K562 (cell line): Measurements from ENCODE around the gene SFXN3. TPM values are rescaled to one million over a fixed set of nuclear protein-coding genes. Genes with fewer than 3 reads are reported as not detected.

Source experiments
- ATAC-seq: fragments of 200-7000 bp; cut with Tn5 transposase; 3 replicates; pipeline ENCODE4 v1.9.1; 2020; ENCODE audit warnings: moderate library complexity
- BruUV-seq: library from RNA; stranded (reverse); fragments of 400-500 nt; replicated peaks from 2 replicates; lab custom pipeline; 2021; lab: Mats Ljungman, UMichigan
- CTCF ChIA-PET: fragments of 300-600 bp; formaldehyde crosslinking; extraction: SDS; loops from one replicate; lab custom pipeline; 2021; ENCODE audit warnings: low intra/inter-chr PET ratio; lab: Yijun Ruan, JAX
- POLR2A ChIA-PET: fragments of 300-600, 350-650 bp; sonication (Branson Sonifier 250); formaldehyde crosslinking; extraction: SDS; loops from one replicate; lab custom pipeline; 2021; ENCODE audit warnings: antibody characterized with exemption, inconsistent platforms; lab: Yijun Ruan, JAX
- DNase-seq, 4 experiments: peaks; one replicate each; pipeline versions ENCODE4 v3.0.0 to v3.0.0-alpha.2; 2011 to 2018; ENCODE audit warnings: low spot score in 3 of 4, mixed read lengths in 3 of 4; ENCODE audit errors: extremely low read depth in 1 of 4
- FAIRE-seq: peaks from 2 replicates; lab custom pipeline; 2011; peaks lifted over from hg19 to GRCh38; lab: Jason Lieb, UNC
- H2AFZ ChIP-seq: 2 replicates; pipeline ENCODE4 v1.6.0; 2011; ENCODE audit warnings: low read depth, low read length, control low read depth, inconsistent platforms
- H3K27ac ChIP-seq: fragments of 200-600 bp; 3 replicates; pipeline ENCODE4 v1.8.0; 2011; ENCODE audit warnings: low read depth, mild to moderate bottlenecking, control low read depth, inconsistent platforms, low read length, moderate library complexity, mixed read lengths; ENCODE audit errors: extremely low read depth
- H3K27me3 ChIP-seq, 2 experiments: fragments of 300-600 bp in 1 of 2; 2 replicates in 1 of 2; 3 replicates in 1 of 2; pipeline versions ENCODE4 v1.6.0 to v1.8.0; 2011; ENCODE audit warnings: inconsistent platforms in 2 of 2, low read length in 2 of 2, mild to moderate bottlenecking in 1 of 2, mixed read lengths in 1 of 2, moderate library complexity in 1 of 2; ENCODE audit not compliant: control insufficient read depth in 2 of 2, insufficient read depth in 2 of 2
- H3K36me3 ChIP-seq: fragments of 300-600 bp; 3 replicates; pipeline ENCODE4 v1.8.0; 2011; ENCODE audit warnings: mild to moderate bottlenecking, low read length, inconsistent platforms; ENCODE audit not compliant: control insufficient read depth, insufficient read depth
- H3K4me1 ChIP-seq, 2 experiments: fragments of 200-600 bp in 1 of 2; replicated peaks in 1 of 2; 2 replicates in 1 of 2; 3 replicates in 1 of 2; pipeline versions ENCODE4 v1.5.1 to v1.8.0; 2011; ENCODE audit warnings: inconsistent platforms in 2 of 2, low read length in 2 of 2, mild to moderate bottlenecking in 1 of 2, mixed read lengths in 1 of 2, moderate library complexity in 1 of 2; ENCODE audit not compliant: control insufficient read depth in 2 of 2, insufficient read depth in 2 of 2
- H3K4me2 ChIP-seq: 2 replicates; pipeline ENCODE4 v1.6.1; 2011; ENCODE audit warnings: low read length, control low read depth, inconsistent platforms, mixed read lengths; ENCODE audit not compliant: insufficient read depth
- H3K4me3 ChIP-seq: fragments of 200-600 bp; sonication (generic), shearing (Covaris generic); 2 replicates; pipeline ENCODE4 v1.5.1; 2016; ENCODE audit warnings: control low read depth, inconsistent platforms
- H3K79me2 ChIP-seq: fragments of 200-600 bp; 3 replicates; pipeline ENCODE4 v1.8.0; 2011; ENCODE audit warnings: low read length, inconsistent platforms; ENCODE audit not compliant: control insufficient read depth, insufficient read depth
- H3K9ac ChIP-seq, 2 experiments: 2 replicates each; pipeline versions ENCODE4 v1.6.0 to v1.6.1; 2011; ENCODE audit warnings: low read depth in 2 of 2, low read length in 2 of 2, control low read depth in 1 of 2, inconsistent platforms in 1 of 2, mild to moderate bottlenecking in 1 of 2, mixed read lengths in 1 of 2; ENCODE audit not compliant: insufficient read depth in 1 of 2
- H3K9me1 ChIP-seq: one replicate; pipeline ENCODE4 v1.6.0; 2011; ENCODE audit warnings: inconsistent platforms, mild to moderate bottlenecking, low read length, moderate library complexity; ENCODE audit not compliant: control insufficient read depth, insufficient read depth
- H3K9me3 ChIP-seq: replicated peaks from 2 replicates; pipeline ENCODE4 v1.5.1; 2011; ENCODE audit warnings: low read depth, low read length, inconsistent platforms; ENCODE audit not compliant: control insufficient read depth, insufficient read depth
- H4K20me1 ChIP-seq: replicated peaks from 2 replicates; pipeline ENCODE4 v1.6.1; 2011; ENCODE audit warnings: low read length, inconsistent platforms, mixed read lengths; ENCODE audit not compliant: control insufficient read depth, insufficient read depth
- CBFB ChIP-seq: sonication (generic); formaldehyde crosslinking; IDR thresholded peaks from 2 replicates; pipeline ENCODE4 v1.4.0; 2020; ENCODE audit warnings: mild to moderate bottlenecking, missing genetic modification reagents
- CXXC5 ChIP-seq: fragments of 250-450 bp; sonication (Bioruptor Pico); IDR thresholded peaks from 2 replicates; pipeline ENCODE4 v1.8.0; 2022; ENCODE audit warnings: inconsistent platforms, mild to moderate bottlenecking, moderate library complexity
- EWSR1 ChIP-seq: fragments of 450-650 bp; IDR thresholded peaks from 2 replicates; pipeline ENCODE4 v1.6.1; 2018; ENCODE audit warnings: borderline replicate concordance, mild to moderate bottlenecking, low read depth, moderate library complexity; ENCODE audit not compliant: partially characterized antibody
- KAT7 ChIP-seq: sonication (generic); formaldehyde crosslinking; IDR thresholded peaks from 2 replicates; pipeline ENCODE4 v1.8.0; 2022; ENCODE audit warnings: missing genetic modification reagents, mild to moderate bottlenecking, borderline replicate concordance
- L3MBTL2 ChIP-seq: fragments of 450-650 bp; IDR thresholded peaks from 2 replicates; pipeline ENCODE4 v1.6.1; 2016; ENCODE audit warnings: mild to moderate bottlenecking, moderate library complexity
- MAZ ChIP-seq, 2 experiments: fragments of 450-650 bp in 1 of 2; sonication (generic) in 1 of 2; formaldehyde crosslinking; IDR thresholded peaks in 1 of 2; conservative IDR thresholded peaks in 1 of 2; 2 replicates each; pipeline versions ENCODE4 v1.4.0 to v1.5.0; 2020; ENCODE audit warnings: mild to moderate bottlenecking in 1 of 2, missing genetic modification reagents in 1 of 2
- NONO ChIP-seq, 2 experiments: fragments of 200-400 bp in 1 of 2; fragments of 450-650 bp in 1 of 2; formaldehyde crosslinking in 1 of 2; IDR thresholded peaks; 2 replicates each; pipeline ENCODE4 v1.6.1; 2017; ENCODE audit warnings: low read depth in 2 of 2, mild to moderate bottlenecking in 2 of 2, moderate library complexity in 2 of 2, low read length in 1 of 2
- U2AF2 ChIP-seq: fragments of 200-400 bp; formaldehyde crosslinking; optimal IDR thresholded peaks from 2 replicates; pipeline ENCODE3; 2017; ENCODE audit warnings: low read depth, mild to moderate bottlenecking, low read length
- ZNF121 ChIP-seq: sonication (generic); formaldehyde crosslinking; conservative IDR thresholded peaks from 2 replicates; pipeline ENCODE4 v1.8.0; 2022; ENCODE audit warnings: missing genetic modification reagents
- WGBS: fragments of 100-300 bp; shearing (Covaris generic); methylation state at CpG from one replicate; pipeline ENCODE4 v1.1.6; 2016; ENCODE audit warnings: low coverage, mixed read lengths; ENCODE audit not compliant: insufficient coverage; ENCODE audit errors: missing lambda C conversion rate; 5-methylcytosine and 5-hydroxymethylcytosine counted together
- in situ Hi-C: fragments of 300-500 bp; cut with MboI; formaldehyde crosslinking; loops from 4 replicates; pipeline ENCODE4 v1.15.0; 2018; ENCODE audit warnings: inconsistent platforms, mixed read lengths
- intact Hi-C: fragments of 100-400 bp; cut with micrococcal nuclease; formaldehyde crosslinking; loops from 2 replicates; pipeline ENCODE4 v1.14.2; 2022
- polyA plus RNA-seq, 8 experiments: library from polyadenylated mRNA; depleted of rRNA in 4 of 8; stranded (reverse) in 5 of 8; unstranded in 3 of 8; fragments of >200 nt; fragmentation: Nextera tagmentation in 2 of 8; fragmentation: Illumina TruSeq in 1 of 8; extraction: Ambion mirVana in 2 of 8; extraction: Trizol in 1 of 8; gene quantifications; 2 replicates each; pipeline versions ENCODE4 v1.2.1 to v1.2.3, GENCODE V29; 2011 to 2014; ENCODE audit warnings: inconsistent platforms in 1 of 8, missing spikeins in 1 of 8
- total RNA-seq, 7 experiments: library from RNA; depleted of rRNA in 6 of 7; stranded (reverse); fragments of >200 nt in 6 of 7; fragmentation: Illumina TruSeq in 2 of 7; extraction: Trizol in 2 of 7; gene quantifications; 2 replicates each; pipeline versions ENCODE4 v1.2.1 to v1.2.3, GENCODE V29; 2011 to 2021; ENCODE audit warnings: low replicate concordance in 1 of 7
- TF ChIP-seq, protein P1 (sequence below): sonication (generic); formaldehyde crosslinking; IDR thresholded peaks from 2 replicates; pipeline ENCODE4 v1.8.1; 2023; ENCODE audit warnings: mild to moderate bottlenecking, missing genetic modification reagents, moderate library complexity
- TF ChIP-seq, protein P2 (sequence below): fragments of 450-650 bp; IDR thresholded peaks from one replicate; pipeline ENCODE4 v1.6.1; 2018; ENCODE audit warnings: mild to moderate bottlenecking, moderate library complexity; ENCODE audit not compliant: partially characterized antibody
- TF ChIP-seq, protein P3 (sequence below), 2 experiments: fragments of 450-650 bp; IDR thresholded peaks; 2 replicates each; pipeline ENCODE4 v1.6.1; 2016

Gene SFXN3
- total and polyA plus RNA-seq, 9 of the 15 experiments (the other 6 are each of a cell fraction or from before 2014, with no cell fraction given): 0.24 to 4.6 (median 0.86) TPM

DNA sequence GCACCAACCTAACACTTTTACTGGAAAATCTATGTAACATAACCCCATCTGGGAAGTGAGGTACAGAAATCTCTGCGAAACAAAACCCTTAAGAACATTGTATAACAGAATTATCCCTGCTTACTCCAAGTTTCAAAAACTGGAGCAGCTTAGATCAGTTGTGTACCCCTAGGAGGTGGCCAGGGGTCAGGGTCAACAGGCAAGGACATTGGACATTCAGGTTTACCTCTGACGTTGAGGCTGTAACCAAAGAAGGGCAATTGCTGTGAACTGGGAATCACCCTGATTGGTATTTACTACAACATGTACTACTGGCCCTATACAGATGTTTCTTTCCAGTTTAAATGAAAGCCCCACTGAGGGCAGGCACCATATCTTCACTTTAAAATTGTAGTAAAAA is 13.1 kb downstream of the SFXN3 start (continued):
- TF ChIP-seq, protein P1, sequence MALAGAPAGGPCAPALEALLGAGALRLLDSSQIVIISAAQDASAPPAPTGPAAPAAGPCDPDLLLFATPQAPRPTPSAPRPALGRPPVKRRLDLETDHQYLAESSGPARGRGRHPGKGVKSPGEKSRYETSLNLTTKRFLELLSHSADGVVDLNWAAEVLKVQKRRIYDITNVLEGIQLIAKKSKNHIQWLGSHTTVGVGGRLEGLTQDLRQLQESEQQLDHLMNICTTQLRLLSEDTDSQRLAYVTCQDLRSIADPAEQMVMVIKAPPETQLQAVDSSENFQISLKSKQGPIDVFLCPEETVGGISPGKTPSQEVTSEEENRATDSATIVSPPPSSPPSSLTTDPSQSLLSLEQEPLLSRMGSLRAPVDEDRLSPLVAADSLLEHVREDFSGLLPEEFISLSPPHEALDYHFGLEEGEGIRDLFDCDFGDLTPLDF (CRISPR knock-in tag): no peak
- TF ChIP-seq KAT7 (CRISPR knock-in tag) (no peak), MAZ (CRISPR knock-in tag; conservative IDR thresholded peaks at IDR 0.05 in 1 of 2, IDR thresholded peaks at IDR 0.05 in 1 of 2) (no peak)

DNA sequence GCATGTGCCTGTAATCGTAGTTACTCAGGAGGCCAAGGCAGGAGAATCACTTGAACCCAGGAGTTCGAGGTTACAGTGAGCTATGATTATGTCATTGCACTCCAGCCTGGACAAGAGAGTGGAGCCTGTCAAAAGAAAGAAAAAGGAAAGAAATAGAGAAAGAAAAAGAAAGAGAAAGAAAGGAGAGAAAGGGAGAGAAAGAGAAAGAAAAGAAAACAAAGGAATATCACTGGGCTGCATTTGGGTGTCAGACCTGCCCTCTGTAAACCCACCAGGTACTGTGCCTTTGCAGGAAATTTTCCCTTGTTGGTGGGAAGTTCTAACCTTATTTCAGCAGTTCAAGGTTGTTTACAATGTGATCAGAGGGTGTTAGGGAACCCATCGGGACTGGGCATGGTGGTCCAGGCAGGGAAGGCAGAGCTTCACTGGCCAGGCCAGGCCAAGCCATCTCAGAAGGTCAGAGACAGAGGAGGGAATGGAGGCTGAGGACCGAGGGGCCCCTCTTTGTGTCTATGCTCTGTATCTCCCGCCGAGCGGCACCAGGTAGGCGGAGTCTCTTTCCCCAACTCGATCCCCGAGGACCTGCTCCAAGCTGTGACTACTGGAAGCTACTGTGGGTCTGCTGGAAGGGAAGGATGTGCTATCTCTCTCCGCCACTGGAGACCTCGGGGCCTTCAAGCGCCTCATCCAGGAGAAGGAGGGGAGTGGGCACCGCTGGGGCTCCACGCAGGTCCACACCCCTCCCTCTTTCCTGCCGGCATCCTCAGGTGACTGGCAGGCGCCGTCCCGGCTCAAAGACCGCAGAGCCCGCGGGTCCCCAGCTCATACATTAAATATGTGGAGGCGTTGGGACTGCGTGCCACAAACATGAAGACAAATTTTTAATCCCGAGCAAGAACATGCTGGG is 15.6 kb downstream of the SFXN3 start:
- H3K4me2 ChIP-seq: peak overlapping the region; percentile 25; the same call in 1 of the 2 replicates
- intact Hi-C loops: no loop called here
- no peaks in the 10 kb centered on the region for H3K9me1 ChIP-seq
- DNase-seq (peak in 1 of 4 experiments; percentile 15), ATAC-seq (no peak), FAIRE-seq (no peak)
- in situ Hi-C loops: no loop called here
- H3K4me3 ChIP-seq: no peak overlapping the region
- ChIA-PET POLR2A (interaction anchor here (0.5 to 1.7 kb wide), 2 partner anchors 15 to 49 kb away, joined by 4 to 5 read pairs; partner anchors contain the start of gene KAZALD1), CTCF (no interaction called here)
- H2AFZ ChIP-seq: peak overlapping the region; percentile 59
- no peaks in the 10 kb centered on the region for H3K36me3 ChIP-seq
- H4K20me1 ChIP-seq: no peaks in the 10 kb centered on the region
- no TSS peak for BruUV-seq
- H3K27ac ChIP-seq: no peak overlapping the region
- WGBS: 39% methylated on average over 17 of the region's 25 CpGs
- H3K79me2 ChIP-seq: no peaks in the 10 kb centered on the region
- no peaks in the 10 kb centered on the region for H3K9me3 ChIP-seq
- H3K9ac ChIP-seq: peak overlapping the region in 1 of 2 experiments; percentile 81; a peak in 2 of 4 replicates
- no peaks in the 10 kb centered on the region for H3K27me3 ChIP-seq
- peaks cover 17 to 36% of the 10 kb centered on the region in 2 experiments for H3K4me1 ChIP-seq
- TF ChIP-seq, protein P2, sequence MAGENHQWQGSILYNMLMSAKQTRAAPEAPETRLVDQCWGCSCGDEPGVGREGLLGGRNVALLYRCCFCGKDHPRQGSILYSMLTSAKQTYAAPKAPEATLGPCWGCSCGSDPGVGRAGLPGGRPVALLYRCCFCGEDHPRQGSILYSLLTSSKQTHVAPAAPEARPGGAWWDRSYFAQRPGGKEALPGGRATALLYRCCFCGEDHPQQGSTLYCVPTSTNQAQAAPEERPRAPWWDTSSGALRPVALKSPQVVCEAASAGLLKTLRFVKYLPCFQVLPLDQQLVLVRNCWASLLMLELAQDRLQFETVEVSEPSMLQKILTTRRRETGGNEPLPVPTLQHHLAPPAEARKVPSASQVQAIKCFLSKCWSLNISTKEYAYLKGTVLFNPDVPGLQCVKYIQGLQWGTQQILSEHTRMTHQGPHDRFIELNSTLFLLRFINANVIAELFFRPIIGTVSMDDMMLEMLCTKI: no peak
- TF ChIP-seq CXXC5 (CRISPR knock-in tag) (no peak), EWSR1 (no peak), U2AF2 (no peak), L3MBTL2 (no peak), CBFB (CRISPR knock-in tag) (no peak), NONO (IDR thresholded peaks at IDR 0.05; ENCODE audit: low read depth in 2 of 2, low read length in 1 of 2) (no peak), ZNF121 (CRISPR knock-in tag) (no peak)
- TF ChIP-seq, protein P3, sequence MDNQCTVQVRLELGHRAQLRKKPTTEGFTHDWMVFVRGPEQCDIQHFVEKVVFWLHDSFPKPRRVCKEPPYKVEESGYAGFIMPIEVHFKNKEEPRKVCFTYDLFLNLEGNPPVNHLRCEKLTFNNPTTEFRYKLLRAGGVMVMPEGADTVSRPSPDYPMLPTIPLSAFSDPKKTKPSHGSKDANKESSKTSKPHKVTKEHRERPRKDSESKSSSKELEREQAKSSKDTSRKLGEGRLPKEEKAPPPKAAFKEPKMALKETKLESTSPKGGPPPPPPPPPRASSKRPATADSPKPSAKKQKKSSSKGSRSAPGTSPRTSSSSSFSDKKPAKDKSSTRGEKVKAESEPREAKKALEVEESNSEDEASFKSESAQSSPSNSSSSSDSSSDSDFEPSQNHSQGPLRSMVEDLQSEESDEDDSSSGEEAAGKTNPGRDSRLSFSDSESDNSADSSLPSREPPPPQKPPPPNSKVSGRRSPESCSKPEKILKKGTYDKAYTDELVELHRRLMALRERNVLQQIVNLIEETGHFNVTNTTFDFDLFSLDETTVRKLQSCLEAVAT (IDR thresholded peaks at IDR 0.05): no peak
